ENCODE results near the gene SEPTIN1. TPM values are rescaled to one million over a fixed set of nuclear protein-coding genes. Genes with fewer than 3 reads are reported as not detected.

SEPTIN1 gene
- total RNA-seq, 1 experiment from 2014 or later: 3.4 TPM

GRCh38 chr16:30378236-30379157 is 3.9 kb downstream of the SEPTIN1 start:
- H3K9me2 ChIP-seq (ENCODE audit: insufficient read depth): no peaks in the 10 kb centered on the region
- no peaks in the 10 kb centered on the region for H3K27me3 ChIP-seq (ENCODE audit: insufficient read depth, low read length)
- no peaks in the 10 kb centered on the region for H4K20me1 ChIP-seq (ENCODE audit: insufficient read depth)
- ChIA-PET RAD21 (ENCODE audit: low non-redundant PET in 1 of 2, low total read pairs in 2 of 2, uncharacterized antibody in 2 of 2, unreplicated experiment in 2 of 2) (interaction anchor here in 1 of 2 experiments (1.0 kb wide), 1 partner anchor 39 kb away, joined by 13 read pairs; no protein-coding TSS in a partner anchor), POLR2A (no interaction called here), CTCF (no interaction called here)
- DNase-seq (ENCODE audit: low read depth, low spot score) (peak; percentile 92), ATAC-seq (peak; percentile 91)
- no peak overlapping the region for H2AFZ ChIP-seq (ENCODE audit: low read depth, low read length, poor library complexity, severe bottlenecking)
- peak overlapping the region; percentile 97 for H3K27ac ChIP-seq (ENCODE audit: low read depth, low read length)
- peak overlapping the region; percentile 97 for H3K9ac ChIP-seq (ENCODE audit: low read length)
- intact Hi-C loops (cut with micrococcal nuclease): loop anchor here (2.0 kb wide), 1 partner anchor 16 kb away; the partner anchor contains the start of gene ZNF48
- no peaks in the 10 kb centered on the region for H3K79me2 ChIP-seq (ENCODE audit: insufficient read depth, low read length)
- peaks cover 14 to 33% of the 10 kb centered on the region in 2 experiments for H3K4me1 ChIP-seq (ENCODE audit: control insufficient read depth in 1 of 2, insufficient read depth in 2 of 2, low read length in 2 of 2)
- no peaks in the 10 kb centered on the region for H3K36me3 ChIP-seq (ENCODE audit: control insufficient read depth in 1 of 2, insufficient read depth in 2 of 2, low read length in 2 of 2)
- peak overlapping the region; percentile 64 to 95 for H3K4me3 ChIP-seq (replicated peaks in 1 of 2; ENCODE audit: low read depth in 1 of 2, low read length in 2 of 2)
- peak overlapping the region; percentile 100 for H3K4me2 ChIP-seq (ENCODE audit: low read length)
- BruUV-seq (replicated peaks): no TSS peak
- no peaks in the 10 kb centered on the region for H3K9me3 ChIP-seq (ENCODE audit: control insufficient read depth in 1 of 2, insufficient read depth in 1 of 2, low read depth in 1 of 2, low read length in 2 of 2)
- TF ChIP-seq SP1 (IDR thresholded peaks at IDR 0.05; ENCODE audit: low read depth) (no peak), POLR2AphosphoS5 (IDR thresholded peaks at IDR 0.05; ENCODE audit: low read depth, low read length) (peak; percentile 89), FOSL1 (IDR thresholded peaks at IDR 0.05; ENCODE audit: low read depth) (no peak), EZH2 (IDR thresholded peaks at IDR 0.05) (no peak), EZH2phosphoT487 (IDR thresholded peaks at IDR 0.05; ENCODE audit: borderline replicate concordance) (no peak), CTCF (IDR thresholded peaks at IDR 0.05 in 2 of 3, conservative IDR thresholded peaks at IDR 0.05 in 1 of 3; ENCODE audit: borderline replicate concordance in 1 of 3, insufficient read depth in 1 of 3, low read depth in 2 of 3, low read length in 2 of 3) (peak in 2 of 3 experiments; percentile 16 to 24; a peak in 3 of 6 replicates), POLR2A (IDR thresholded peaks at IDR 0.05; ENCODE audit: borderline replicate concordance, extremely low read depth, insufficient read depth, insufficient read length) (peak; percentile 76), MAX (IDR thresholded peaks at IDR 0.05) (no peak), JUND (IDR thresholded peaks at IDR 0.05) (no peak), ELF1 (IDR thresholded peaks at IDR 0.05; ENCODE audit: borderline replicate concordance, low read depth) (no peak), REST (IDR thresholded peaks at IDR 0.05; ENCODE audit: low read depth) (no peak), ZBTB33 (IDR thresholded peaks at IDR 0.05; ENCODE audit: extremely low read depth, insufficient replicate concordance, low read length) (no peak), RAD21 (IDR thresholded peaks at IDR 0.05; ENCODE audit: low read depth) (no peak), EGR1 (IDR thresholded peaks at IDR 0.05; ENCODE audit: low read depth) (no peak), SIN3A (IDR thresholded peaks at IDR 0.05; ENCODE audit: low read depth) (no peak), ZNF274 (IDR thresholded peaks at IDR 0.05; ENCODE audit: low read depth, low read length) (no peak), ZFX (IDR thresholded peaks at IDR 0.05) (peak; percentile 68), ATF3 (IDR thresholded peaks at IDR 0.05) (no peak), CEBPB (IDR thresholded peaks at IDR 0.05; ENCODE audit: low read depth) (no peak)

All from HCT116 (cell line).